ENCODE data around the gene NARF.

GRCh38 chr17:82525712-82526111 is 67.2 kb downstream of the NARF start:
- TF ChIP-seq, protein P1, sequence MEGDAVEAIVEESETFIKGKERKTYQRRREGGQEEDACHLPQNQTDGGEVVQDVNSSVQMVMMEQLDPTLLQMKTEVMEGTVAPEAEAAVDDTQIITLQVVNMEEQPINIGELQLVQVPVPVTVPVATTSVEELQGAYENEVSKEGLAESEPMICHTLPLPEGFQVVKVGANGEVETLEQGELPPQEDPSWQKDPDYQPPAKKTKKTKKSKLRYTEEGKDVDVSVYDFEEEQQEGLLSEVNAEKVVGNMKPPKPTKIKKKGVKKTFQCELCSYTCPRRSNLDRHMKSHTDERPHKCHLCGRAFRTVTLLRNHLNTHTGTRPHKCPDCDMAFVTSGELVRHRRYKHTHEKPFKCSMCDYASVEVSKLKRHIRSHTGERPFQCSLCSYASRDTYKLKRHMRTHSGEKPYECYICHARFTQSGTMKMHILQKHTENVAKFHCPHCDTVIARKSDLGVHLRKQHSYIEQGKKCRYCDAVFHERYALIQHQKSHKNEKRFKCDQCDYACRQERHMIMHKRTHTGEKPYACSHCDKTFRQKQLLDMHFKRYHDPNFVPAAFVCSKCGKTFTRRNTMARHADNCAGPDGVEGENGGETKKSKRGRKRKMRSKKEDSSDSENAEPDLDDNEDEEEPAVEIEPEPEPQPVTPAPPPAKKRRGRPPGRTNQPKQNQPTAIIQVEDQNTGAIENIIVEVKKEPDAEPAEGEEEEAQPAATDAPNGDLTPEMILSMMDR (IDR thresholded peaks at IDR 0.05), result no peak
- TF ChIP-seq POLR2A (IDR thresholded peaks at IDR 0.05) (no peak), POLR2AphosphoS5 (IDR thresholded peaks at IDR 0.05; ENCODE audit: insufficient read depth in 1 of 2, low read depth in 1 of 2) (no peak)
